CMK (cell line): ENCODE results near the gene SLC6A19.
"Not testable (repeated sequence)": the region's sequence is repeated elsewhere in the genome, so short reads cannot be mapped to it uniquely, and the experiment has no call there.

Experiments used
- DNase-seq: peaks from one replicate; pipeline ENCODE4 v3.0.0-alpha.2; 2010; ENCODE audit warnings: low read depth

The SLC6A19 gene

DNA sequence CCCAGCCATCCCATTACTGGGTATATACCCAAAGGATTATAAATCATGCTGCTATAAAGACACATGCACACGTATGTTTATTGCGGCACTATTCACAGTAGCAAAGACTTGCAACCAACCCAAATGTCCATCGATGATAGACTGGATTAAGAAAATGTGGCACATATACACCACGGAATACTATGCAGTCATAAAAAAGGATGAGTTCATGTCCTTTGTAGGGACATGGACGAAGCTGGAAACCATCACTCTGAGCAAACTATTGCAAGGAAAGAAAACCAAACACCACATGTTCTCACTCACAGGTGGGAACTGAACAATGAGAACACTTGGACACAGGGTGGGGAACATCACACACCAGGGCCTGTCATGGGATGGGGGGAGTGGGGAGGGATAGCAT lies 66.1 kb downstream of the SLC6A19 start:
- not testable (repeated sequence) for DNase-seq

DNA sequence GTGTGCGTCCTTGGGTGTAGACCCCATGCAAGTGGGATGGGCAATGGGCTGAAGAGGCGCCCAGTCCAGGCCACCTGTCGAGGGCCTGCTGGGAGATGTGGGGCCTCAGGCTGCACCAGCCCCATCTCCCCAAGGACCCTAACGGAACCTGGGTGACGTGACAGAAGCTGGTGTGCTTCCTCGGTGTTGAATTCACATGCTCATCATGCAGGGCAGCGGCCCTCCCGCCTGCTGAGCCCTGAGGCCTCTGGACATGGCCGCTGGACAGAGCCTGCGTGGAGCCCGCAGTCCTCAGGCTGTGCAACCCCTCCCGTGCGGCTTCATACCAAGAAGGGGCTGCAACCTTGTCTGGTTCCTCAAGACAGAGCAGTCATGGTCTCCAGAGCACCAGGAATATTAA lies 66.7 kb downstream of the SLC6A19 start:
- no peak for DNase-seq

DNA sequence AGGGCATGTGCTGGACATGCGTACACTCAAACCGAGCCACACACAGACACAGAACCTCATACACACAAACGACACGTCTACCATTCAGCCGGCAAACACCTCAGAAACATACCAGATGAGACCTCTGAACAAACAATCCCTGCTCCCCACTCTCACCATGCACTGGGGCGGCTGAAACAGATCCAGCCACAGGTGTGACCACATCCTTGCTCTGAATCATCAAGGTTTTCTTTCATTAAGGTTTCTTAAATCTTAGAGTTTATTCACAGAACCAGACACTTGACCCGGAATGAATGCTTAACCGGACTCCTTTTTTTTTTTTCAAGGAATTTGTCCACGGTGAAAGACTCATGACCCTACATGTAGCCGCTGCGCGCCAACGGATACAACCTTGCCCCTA lies 67.3 kb downstream of the SLC6A19 start:
- DNase-seq, result no peak

DNA sequence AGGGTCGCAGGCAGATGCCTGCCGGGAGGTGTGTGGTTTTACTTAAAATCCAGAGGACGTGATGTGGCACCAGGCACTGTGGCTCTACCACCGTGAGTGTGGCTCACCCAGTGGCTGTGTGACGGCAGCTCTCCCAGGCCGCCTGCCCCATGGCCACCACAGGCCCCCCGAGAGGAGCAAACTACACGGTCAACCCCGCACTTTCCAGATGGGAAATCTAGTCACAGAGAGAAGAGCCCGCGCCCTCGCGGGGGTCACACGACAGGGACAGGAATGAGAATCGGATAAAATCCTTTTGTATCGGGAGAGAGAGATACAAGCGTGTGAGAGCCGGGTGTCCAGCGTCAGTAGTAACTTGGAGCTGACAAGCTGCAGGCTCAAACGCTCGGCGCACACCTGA lies 69.0 kb downstream of the SLC6A19 start:
- no peak for DNase-seq

DNA sequence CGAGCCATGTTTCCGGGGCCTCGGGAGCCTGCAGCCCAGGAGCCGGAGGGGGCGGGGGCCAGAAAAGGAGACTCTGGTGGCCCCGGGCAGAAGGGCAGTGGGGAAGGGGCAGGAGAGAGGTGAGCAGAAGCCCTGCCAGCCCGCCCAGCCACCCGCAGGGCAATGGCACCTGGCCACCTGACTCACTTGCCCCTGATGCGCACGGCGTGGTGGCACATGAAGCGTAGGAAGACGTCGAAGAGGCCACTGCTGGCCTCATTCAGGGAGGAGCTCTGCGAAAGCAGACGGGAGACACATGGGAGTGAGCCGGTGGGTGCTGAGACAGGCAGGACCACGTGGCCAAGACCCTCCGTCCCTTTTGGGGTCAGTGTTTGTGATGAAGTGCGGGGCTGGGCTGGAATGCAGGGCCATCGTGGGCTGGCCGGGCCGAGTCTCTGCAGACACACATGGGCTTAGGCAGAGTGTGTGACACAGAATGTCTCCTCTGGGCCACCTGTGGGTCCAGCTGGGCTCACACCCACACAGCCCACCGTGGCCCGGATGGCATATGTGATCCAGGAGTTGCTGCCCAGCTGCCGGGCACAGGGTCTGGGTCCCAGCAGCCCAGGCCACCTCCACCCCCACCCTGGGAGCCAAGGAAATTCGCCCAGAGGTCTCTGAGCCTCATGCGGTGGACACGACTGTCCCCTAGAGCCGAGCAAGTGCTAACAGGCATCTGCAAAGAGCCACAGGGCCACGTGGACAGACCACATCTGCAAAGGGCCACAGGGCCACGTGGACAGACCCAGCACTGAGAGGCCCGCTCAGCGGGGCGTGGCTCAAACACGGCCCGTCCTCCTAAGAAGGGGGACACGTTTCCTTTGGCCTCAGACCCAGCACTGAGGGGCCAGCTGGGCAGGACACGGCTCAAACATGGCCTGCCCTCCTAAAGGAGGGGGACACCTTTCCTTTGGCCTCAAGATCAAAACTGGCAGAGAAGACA lies 69.8 kb downstream of the SLC6A19 start:
- DNase-seq, result no peak

DNA sequence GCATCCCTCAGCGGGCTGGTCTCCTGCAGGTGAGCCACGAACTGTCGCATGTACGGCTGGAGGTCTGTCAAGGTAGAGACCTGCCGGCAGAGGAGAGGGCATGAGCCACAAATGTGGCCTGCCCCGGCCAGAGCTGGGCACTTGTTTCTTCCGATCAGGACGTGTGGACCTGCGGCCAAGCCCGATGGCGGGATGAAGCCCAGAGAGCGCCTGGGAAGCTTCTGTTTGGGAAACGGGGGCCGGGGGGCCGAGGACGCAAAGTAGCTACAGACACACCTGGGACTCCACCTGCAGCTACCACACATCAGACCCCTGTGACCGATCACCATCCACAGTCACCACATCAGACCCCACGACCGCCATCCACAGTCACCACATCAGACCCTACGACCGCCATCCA lies 70.8 kb downstream of the SLC6A19 start:
- DNase-seq, result no peak

DNA sequence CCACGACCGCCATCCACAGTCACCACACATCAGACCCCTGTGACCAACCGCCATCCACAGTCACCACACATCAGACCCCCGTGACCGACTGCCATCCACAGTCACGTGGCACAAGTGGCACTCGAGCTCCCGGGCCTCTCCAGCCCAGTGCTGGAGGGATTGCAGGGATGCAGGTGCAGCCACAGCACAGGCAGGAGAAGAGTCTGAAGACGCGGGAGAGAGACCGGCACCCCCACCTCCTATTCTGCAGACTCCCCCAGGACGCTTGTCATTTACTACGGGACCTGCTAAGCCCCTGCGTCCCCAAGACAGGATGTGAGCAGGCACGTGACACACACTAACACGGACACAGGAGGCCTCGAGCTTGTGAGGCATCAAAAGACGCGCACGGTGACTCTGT lies 72.3 kb downstream of the SLC6A19 start:
- no peak for DNase-seq

DNA sequence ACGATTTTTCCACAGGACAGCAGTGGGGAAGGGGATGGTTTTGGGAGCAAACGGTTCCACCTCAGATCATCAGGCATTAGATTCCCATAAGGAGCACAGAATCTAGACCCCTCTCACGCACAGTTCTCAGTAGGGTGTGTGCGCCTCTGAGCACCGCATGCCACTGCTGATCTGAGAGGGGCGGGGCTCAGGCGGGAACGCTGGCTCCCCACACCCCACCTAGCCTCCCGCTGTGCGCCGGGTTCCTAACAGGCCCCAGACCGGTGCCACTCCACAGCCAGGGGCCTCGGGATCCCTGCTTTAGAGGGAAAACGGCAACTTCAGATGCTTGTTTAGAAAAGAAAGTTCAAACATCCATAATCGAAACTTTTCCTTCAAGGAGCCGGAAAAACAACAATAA lies 73.1 kb downstream of the SLC6A19 start:
- no peak for DNase-seq
